Keratinocyte (primary cell): Measurements from ENCODE around the gene CDC42EP5.

ENCODE experiments used
- CTCF ChIP-seq, 3 experiments: IDR thresholded peaks in 1 of 3; conservative IDR thresholded peaks in 1 of 3; optimal IDR thresholded peaks in 1 of 3; 2 replicates in 2 of 3; 3 replicates in 1 of 3; pipeline versions ENCODE3 to v1.5.1; 2011; ENCODE audit warnings: low read length in 3 of 3, mild to moderate bottlenecking in 3 of 3, moderate library complexity in 2 of 3, control low read depth in 1 of 3, inconsistent platforms in 1 of 3; ENCODE audit not compliant: insufficient read depth in 2 of 3; ENCODE audit errors: extremely low read depth in 1 of 3
- EZH2 ChIP-seq: IDR thresholded peaks from one replicate; pipeline ENCODE4 v1.6.1; 2012; ENCODE audit warnings: inconsistent platforms, mild to moderate bottlenecking, low read length, moderate library complexity

- peak; percentile 70 to 78 (median 74) for TF ChIP-seq CTCF (optimal IDR thresholded peaks at IDR 0.05 in 1 of 3, IDR thresholded peaks at IDR 0.05 in 1 of 3, conservative IDR thresholded peaks at IDR 0.05 in 1 of 3; ENCODE audit: extremely low read depth in 1 of 3, insufficient read depth in 2 of 3, low read length in 3 of 3)
- no peak for TF ChIP-seq EZH2
These were observed 8.3 kb upstream of the CDC42EP5 start for GRCh38 chr19:54481326-54481930.
